B cell (primary cell): Measurements from ENCODE around the gene AKR1B1. TPM values are rescaled to one million over a fixed set of nuclear protein-coding genes. Genes with fewer than 3 reads are reported as not detected.

Experiments used
- ATAC-seq: fragments of 200-7000 bp; cut with Tn5 transposase; one replicate; pipeline ENCODE4 v1.10.0; 2021; ENCODE audit warnings: low read depth, mild to moderate bottlenecking, moderate number of reproducible peaks, moderate library complexity
- CTCF ChIA-PET: fragments of 350-600 bp; sonication (Branson Sonifier 250); formaldehyde crosslinking; loops from one replicate; lab custom pipeline; 2021; ENCODE audit warnings: antibody characterized with exemption, inconsistent platforms; lab: Charles Lee
- POLR2A ChIA-PET: fragments of 350-600 bp; sonication (Branson Sonifier 250); formaldehyde crosslinking; loops from one replicate; lab custom pipeline; 2021; ENCODE audit warnings: antibody characterized with exemption; lab: Charles Lee
- DNase-seq: peaks from one replicate; pipeline ENCODE4 v3.0.0; 2013
- H2AFZ ChIP-seq: 2 replicates; pipeline ENCODE4 v1.6.1; 2012; ENCODE audit warnings: mild to moderate bottlenecking, low read depth, low read length; ENCODE audit not compliant: insufficient read depth, poor library complexity, severe bottlenecking
- H3K27ac ChIP-seq, 2 donors: 1 replicate in 1 of 2; 2 replicates in 1 of 2; pipeline ENCODE4 v1.5.1; 2012 to 2013; ENCODE audit warnings: low read length in 2 of 2, mild to moderate bottlenecking in 2 of 2, moderate library complexity in 1 of 2
- H3K27me3 ChIP-seq, 4 experiments: fragments of 200-600 bp in 1 of 4; sonication (generic) in 1 of 4; replicated peaks in 1 of 4; 1 replicate in 2 of 4; 2 replicates in 2 of 4; pipeline versions ENCODE4 v1.6.1 to v1.7.0; 2013 to 2016; ENCODE audit warnings: low read length in 3 of 4, mild to moderate bottlenecking in 2 of 4, mixed read lengths in 1 of 4, moderate library complexity in 1 of 4; ENCODE audit not compliant: insufficient read depth in 4 of 4, control insufficient read depth in 3 of 4; ENCODE audit errors: control extremely low read depth in 1 of 4
- H3K36me3 ChIP-seq, 2 experiments: replicated peaks in 1 of 2; 1 replicate in 1 of 2; 2 replicates in 1 of 2; pipeline versions ENCODE4 v1.6.1 to v1.7.1; 2013; ENCODE audit warnings: low read length in 1 of 2; ENCODE audit not compliant: insufficient read depth in 2 of 2, control insufficient read depth in 1 of 2; ENCODE audit errors: control extremely low read depth in 1 of 2, extremely low read depth in 1 of 2
- H3K4me1 ChIP-seq, 2 donors: fragments of 200-600 bp in 1 of 2; sonication (generic) in 1 of 2; 1 replicate in 1 of 2; 2 replicates in 1 of 2; pipeline versions ENCODE4 v1.5.1 to v1.6.1; 2013 to 2017; ENCODE audit warnings: low read length in 2 of 2; ENCODE audit not compliant: control insufficient read depth in 2 of 2, insufficient read depth in 2 of 2
- H3K4me2 ChIP-seq: replicated peaks from 2 replicates; pipeline ENCODE3; 2012; ENCODE audit warnings: mild to moderate bottlenecking, low read depth, low read length; ENCODE audit not compliant: poor library complexity, severe bottlenecking
- H3K4me3 ChIP-seq, 5 experiments: fragments of 200-600 bp in 1 of 5; sonication (generic) in 1 of 5; 1 replicate in 3 of 5; 2 replicates in 2 of 5; pipeline versions ENCODE4 v1.5.1 to v1.7.0; 2011 to 2016; ENCODE audit warnings: low read length in 4 of 5, mild to moderate bottlenecking in 4 of 5, low read depth in 2 of 5, control low read depth in 1 of 5, moderate library complexity in 1 of 5; ENCODE audit not compliant: insufficient read depth in 1 of 5; ENCODE audit errors: control extremely low read depth in 1 of 5, extremely low read depth in 1 of 5
- H3K79me2 ChIP-seq: fragments of 200-600 bp; sonication (generic); one replicate; pipeline ENCODE4 v1.6.0; 2016; ENCODE audit warnings: low read length; ENCODE audit not compliant: control insufficient read depth, insufficient read depth
- H3K9ac ChIP-seq: fragments of 200-600 bp; sonication (generic); 2 replicates; pipeline ENCODE4 v1.6.1; 2017; ENCODE audit warnings: mild to moderate bottlenecking, low read length, moderate library complexity
- H3K9me3 ChIP-seq, 3 donors: one replicate each; pipeline versions ENCODE4 v1.6.1 to v1.7.1; 2013; ENCODE audit warnings: low read length in 2 of 3; ENCODE audit not compliant: control insufficient read depth in 2 of 3, insufficient read depth in 1 of 3; ENCODE audit errors: control extremely low read depth in 1 of 3
- H4K20me1 ChIP-seq: 2 replicates; pipeline ENCODE4 v1.6.0; 2012; ENCODE audit warnings: mild to moderate bottlenecking, low read length; ENCODE audit not compliant: insufficient read depth, control insufficient read depth, poor library complexity, severe bottlenecking
- H3K27ac Mint-ChIP-seq: one replicate; pipeline ENCODE4 v1.8.0; 2021; ENCODE audit warnings: mixed read lengths
- H3K27me3 Mint-ChIP-seq: one replicate; pipeline ENCODE4 v1.8.0; 2021; ENCODE audit warnings: mixed read lengths
- H3K4me1 Mint-ChIP-seq: one replicate; pipeline ENCODE4 v1.8.0; 2021; ENCODE audit warnings: mixed read lengths
- H3K4me3 Mint-ChIP-seq: one replicate; pipeline ENCODE4 v1.8.0; 2021; ENCODE audit warnings: mixed read lengths
- H3K9me3 Mint-ChIP-seq: one replicate; pipeline ENCODE4 v1.8.0; 2022; ENCODE audit warnings: mixed read lengths; ENCODE audit not compliant: insufficient read depth
- EZH2 ChIP-seq: IDR thresholded peaks from 2 replicates; pipeline ENCODE4 v1.6.1; 2012; ENCODE audit warnings: borderline replicate concordance, low read depth, mild to moderate bottlenecking, moderate library complexity, low read length; ENCODE audit not compliant: insufficient read depth, poor library complexity, severe bottlenecking
- WGBS: methylation state at CpG from one replicate; pipeline ENCODE4 v1.1.5; 2013; ENCODE audit warnings: missing lambda C conversion rate; ENCODE audit not compliant: insufficient coverage; 5-methylcytosine and 5-hydroxymethylcytosine counted together
- intact Hi-C: fragments of 100-400 bp; cut with micrococcal nuclease; formaldehyde crosslinking; loops from one replicate; pipeline ENCODE4 v1.10.0; 2022
- polyA plus RNA-seq: library from polyadenylated mRNA; depleted of rRNA; stranded (reverse); fragments of >200 nt; gene quantifications from 2 replicates; pipeline ENCODE4 v1.2.3, GENCODE V29; 2012
- total RNA-seq, 2 donors: library from RNA; stranded (reverse); fragments of 120-200 nt in 1 of 2; gene quantifications; 1 replicate in 1 of 2; 2 replicates in 1 of 2; pipeline versions ENCODE4 v1.2.3 to v1.2.4, GENCODE V29; 2013 to 2022
- TF ChIP-seq, protein P1 (sequence below): fragments of 200-600 bp; IDR thresholded peaks from one replicate; pipeline ENCODE4 v1.8.0; 2022; ENCODE audit warnings: antibody characterized with exemption, mild to moderate bottlenecking

AKR1B1 gene
- total and polyA plus RNA-seq, 2 donors (not counting 1 experiment from before 2014, with no cell fraction given), result 82.9 to 89.6 TPM

DNA sequence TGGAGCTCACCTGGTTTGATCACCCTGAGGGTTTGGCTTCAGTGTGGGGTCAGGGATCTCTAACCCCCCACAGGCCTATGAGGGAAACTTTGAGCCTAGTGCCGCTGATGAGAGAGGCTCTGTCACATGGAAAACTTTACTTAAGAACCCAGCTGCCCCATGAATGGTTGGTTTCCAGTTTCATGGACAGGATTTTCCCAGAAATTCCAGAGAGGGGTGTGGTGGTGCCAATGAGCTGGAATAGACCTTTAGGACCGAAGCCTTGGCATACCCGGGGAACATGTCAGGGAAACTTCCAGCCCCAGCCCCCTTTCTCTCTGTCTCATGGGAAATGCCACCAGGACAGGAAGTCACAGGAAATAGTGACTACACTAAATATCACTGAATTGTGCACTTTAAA lies 36.9 kb downstream of the AKR1B1 start:
- H3K27ac Mint-ChIP-seq, result no peak overlapping the region
- WGBS, result 83% methylated on average over 1 of the region's 3 CpGs
- POLR2A ChIA-PET, result no interaction called here
- H3K4me3 Mint-ChIP-seq, result no peak overlapping the region
- no peak for ATAC-seq
- intact Hi-C loops, result no loop called here
- Histone ChIP-seq H3K79me2 (no peaks in the 10 kb centered on the region), H4K20me1 (no peaks in the 10 kb centered on the region), H3K9ac (no peak overlapping the region), H3K4me3 (no peak overlapping the region), H3K27me3 (peaks cover 0 to 6% (median 2%) of the 10 kb centered on the region in 4 experiments), H3K4me1 (no peaks in the 10 kb centered on the region), H3K36me3 (no peaks in the 10 kb centered on the region), H3K4me2 (no peak overlapping the region), H3K27ac (no peak overlapping the region), H2AFZ (no peak overlapping the region), H3K9me3 (no peaks in the 10 kb centered on the region)
- no peaks in the 10 kb centered on the region for H3K4me1 Mint-ChIP-seq
- no peak for DNase-seq
- CTCF ChIA-PET, result interaction anchor here (2.1 kb wide), 1 partner anchor 11 kb away, joined by 6 read pairs; no protein-coding TSS in a partner anchor
- TF ChIP-seq EZH2, result no peak
- TF ChIP-seq, protein P1, sequence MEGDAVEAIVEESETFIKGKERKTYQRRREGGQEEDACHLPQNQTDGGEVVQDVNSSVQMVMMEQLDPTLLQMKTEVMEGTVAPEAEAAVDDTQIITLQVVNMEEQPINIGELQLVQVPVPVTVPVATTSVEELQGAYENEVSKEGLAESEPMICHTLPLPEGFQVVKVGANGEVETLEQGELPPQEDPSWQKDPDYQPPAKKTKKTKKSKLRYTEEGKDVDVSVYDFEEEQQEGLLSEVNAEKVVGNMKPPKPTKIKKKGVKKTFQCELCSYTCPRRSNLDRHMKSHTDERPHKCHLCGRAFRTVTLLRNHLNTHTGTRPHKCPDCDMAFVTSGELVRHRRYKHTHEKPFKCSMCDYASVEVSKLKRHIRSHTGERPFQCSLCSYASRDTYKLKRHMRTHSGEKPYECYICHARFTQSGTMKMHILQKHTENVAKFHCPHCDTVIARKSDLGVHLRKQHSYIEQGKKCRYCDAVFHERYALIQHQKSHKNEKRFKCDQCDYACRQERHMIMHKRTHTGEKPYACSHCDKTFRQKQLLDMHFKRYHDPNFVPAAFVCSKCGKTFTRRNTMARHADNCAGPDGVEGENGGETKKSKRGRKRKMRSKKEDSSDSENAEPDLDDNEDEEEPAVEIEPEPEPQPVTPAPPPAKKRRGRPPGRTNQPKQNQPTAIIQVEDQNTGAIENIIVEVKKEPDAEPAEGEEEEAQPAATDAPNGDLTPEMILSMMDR, result no peak
- H3K9me3 Mint-ChIP-seq, result no peaks in the 10 kb centered on the region
- H3K27me3 Mint-ChIP-seq, result peaks cover 11% of the 10 kb centered on the region

DNA sequence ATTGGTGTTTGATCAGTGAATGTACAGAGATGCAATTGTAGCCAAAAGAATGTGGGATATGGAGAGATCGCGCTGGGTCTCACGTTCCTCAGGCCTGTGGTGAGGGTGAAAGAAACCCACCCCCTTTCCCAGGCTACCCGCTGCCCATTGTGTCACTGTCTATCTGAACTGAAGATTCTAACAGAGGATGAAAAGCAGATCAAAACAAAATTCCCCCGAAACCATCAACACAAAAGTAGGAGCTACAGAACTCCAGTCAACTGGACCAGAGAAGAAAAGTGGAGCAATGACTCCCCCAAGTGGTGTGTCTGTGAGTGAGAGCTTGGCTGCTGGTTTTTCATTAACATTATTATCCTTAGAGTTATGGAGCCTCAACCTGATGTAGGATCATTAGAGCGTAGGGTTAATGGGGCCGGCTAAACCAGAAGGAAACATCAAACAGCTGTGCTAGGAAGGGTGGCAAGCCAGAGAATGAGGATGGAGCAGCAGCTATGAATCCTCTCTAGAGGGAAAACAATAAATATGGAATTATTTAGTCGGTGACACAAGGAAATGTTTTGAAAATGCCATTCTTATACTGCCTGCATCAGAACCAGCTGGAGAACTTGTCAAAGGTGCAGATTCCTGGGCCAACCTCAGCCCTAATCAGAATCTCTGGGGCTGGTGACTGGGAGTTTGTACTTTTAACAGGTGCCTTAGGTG lies 38.3 kb downstream of the AKR1B1 start:
- TF ChIP-seq, protein P1, result no peak
- no peak for TF ChIP-seq EZH2

More for the DNA sequence above, 38.3 kb downstream of the AKR1B1 start:
- Histone ChIP-seq H3K9ac (no peak overlapping the region), H3K36me3 (no peaks in the 10 kb centered on the region), H2AFZ (no peak overlapping the region), H4K20me1 (no peaks in the 10 kb centered on the region), H3K4me2 (no peak overlapping the region), H3K27me3 (peaks cover 0 to 6% (median 2%) of the 10 kb centered on the region in 4 experiments), H3K4me1 (no peaks in the 10 kb centered on the region), H3K79me2 (no peaks in the 10 kb centered on the region), H3K9me3 (no peaks in the 10 kb centered on the region), H3K4me3 (no peak overlapping the region), H3K27ac (no peak overlapping the region)
- DNase-seq (no peak), ATAC-seq (no peak)
- Mint-ChIP-seq H3K4me3 (no peak overlapping the region), H3K4me1 (no peaks in the 10 kb centered on the region), H3K27me3 (peaks cover 11% of the 10 kb centered on the region), H3K9me3 (no peaks in the 10 kb centered on the region), H3K27ac (no peak overlapping the region)
- WGBS, result 84% methylated on average over 2 of the region's 8 CpGs
- ChIA-PET POLR2A (no interaction called here), CTCF (interaction anchor here (1.3 to 2.1 kb wide), 2 partner anchors 12 to 27 kb away, joined by 3 to 6 read pairs; no protein-coding TSS in a partner anchor)
- intact Hi-C loops, result no loop called here
